Measurements from ENCODE around the gene DDX55.

DNA sequence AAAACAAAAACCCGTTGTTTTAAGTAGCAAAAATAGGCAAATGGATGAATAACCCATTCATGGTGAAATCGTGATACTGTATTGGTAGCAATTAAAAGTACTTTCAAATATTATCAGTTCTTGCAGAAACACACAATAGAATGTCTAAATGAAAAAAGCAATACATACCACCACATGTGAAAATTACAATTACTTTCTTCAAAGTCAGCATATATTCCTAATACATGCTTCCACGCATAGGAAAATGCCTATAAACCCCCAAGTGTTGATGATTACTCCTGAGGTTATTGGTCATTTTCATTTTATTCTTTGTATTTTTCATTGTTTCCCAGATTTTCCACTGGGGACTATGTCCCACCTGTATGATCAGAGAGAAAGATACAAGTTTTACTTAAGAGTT is 15.2 kb downstream of the DDX55 start:
- TF ChIP-seq POLR2AphosphoS5 (IDR thresholded peaks at IDR 0.05; ENCODE audit: borderline replicate concordance, low read depth, low read length), result no peak
- TF ChIP-seq FOXP2 (optimal IDR thresholded peaks at IDR 0.05; ENCODE audit: control extremely low read depth, extremely low read length, insufficient read depth), result no peak
- no peak for TF ChIP-seq EZH2 (IDR thresholded peaks at IDR 0.05)

Measured in SK-N-MC (cell line).